Inferior parietal cortex (tissue), 1 donor: Measurements from ENCODE around the gene CHRNG.
"Not testable (repeated sequence)": the region's sequence is repeated elsewhere in the genome, so short reads cannot be mapped to it uniquely, and the experiment has no call there.

ENCODE experiments used
- DNase-seq: peaks from one replicate; pipeline ENCODE4 v3.0.0-alpha.2; 2016; ENCODE audit errors: extremely low spot score

The CHRNG gene

DNA sequence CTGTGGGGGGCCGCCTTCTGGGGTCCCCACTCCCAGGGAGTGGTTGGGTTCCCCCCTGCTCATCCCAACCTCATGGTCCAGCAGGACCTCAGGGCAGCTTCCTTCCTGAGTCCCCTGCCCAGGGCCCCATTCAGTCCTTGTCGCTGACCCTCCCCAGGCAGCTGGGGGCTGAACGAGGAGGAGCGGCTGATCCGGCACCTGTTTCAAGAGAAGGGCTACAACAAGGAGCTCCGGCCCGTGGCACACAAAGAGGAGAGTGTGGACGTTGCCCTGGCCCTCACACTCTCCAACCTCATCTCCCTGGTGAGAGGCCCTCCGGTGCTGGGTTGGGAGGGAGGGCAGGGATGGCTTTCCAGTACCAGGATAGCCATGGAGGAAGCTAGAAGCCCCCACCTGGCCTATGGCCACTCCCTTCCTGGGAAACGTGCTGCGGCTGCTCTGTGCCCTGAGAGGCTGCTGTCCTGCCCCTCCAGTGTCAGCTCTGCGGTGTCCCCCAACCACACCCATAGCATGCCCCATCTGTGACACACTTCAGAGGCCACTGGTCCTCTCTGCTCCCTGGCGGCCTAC is 13.0 kb upstream of the CHRNG start:
- DNase-seq, result no peak

DNA sequence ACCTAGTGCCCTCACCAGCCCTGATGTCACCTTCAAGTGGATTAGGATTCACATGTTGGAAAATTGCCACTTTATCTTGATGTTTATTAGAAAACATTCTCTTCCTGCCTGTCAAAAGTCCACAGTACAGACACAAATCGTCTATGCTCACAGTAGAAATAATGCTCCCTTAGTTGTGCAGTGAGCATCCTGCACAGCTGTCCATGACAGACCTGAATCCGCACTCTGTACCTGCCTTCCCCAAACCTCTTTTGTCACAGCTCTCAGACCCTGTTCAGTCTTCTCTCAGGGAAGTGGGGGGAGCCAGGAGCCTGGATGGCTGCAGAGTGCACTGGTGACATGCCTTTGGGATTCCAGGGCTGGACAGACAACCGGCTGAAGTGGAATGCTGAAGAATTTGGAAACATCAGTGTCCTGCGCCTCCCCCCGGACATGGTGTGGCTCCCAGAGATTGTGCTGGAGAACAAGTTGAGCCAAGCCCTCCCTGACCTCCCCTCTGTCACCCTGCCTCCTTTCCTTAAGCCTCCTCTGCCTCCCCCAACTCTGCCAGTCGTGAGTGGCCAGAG is 11.5 kb upstream of the CHRNG start:
- DNase-seq, result no peak

DNA sequence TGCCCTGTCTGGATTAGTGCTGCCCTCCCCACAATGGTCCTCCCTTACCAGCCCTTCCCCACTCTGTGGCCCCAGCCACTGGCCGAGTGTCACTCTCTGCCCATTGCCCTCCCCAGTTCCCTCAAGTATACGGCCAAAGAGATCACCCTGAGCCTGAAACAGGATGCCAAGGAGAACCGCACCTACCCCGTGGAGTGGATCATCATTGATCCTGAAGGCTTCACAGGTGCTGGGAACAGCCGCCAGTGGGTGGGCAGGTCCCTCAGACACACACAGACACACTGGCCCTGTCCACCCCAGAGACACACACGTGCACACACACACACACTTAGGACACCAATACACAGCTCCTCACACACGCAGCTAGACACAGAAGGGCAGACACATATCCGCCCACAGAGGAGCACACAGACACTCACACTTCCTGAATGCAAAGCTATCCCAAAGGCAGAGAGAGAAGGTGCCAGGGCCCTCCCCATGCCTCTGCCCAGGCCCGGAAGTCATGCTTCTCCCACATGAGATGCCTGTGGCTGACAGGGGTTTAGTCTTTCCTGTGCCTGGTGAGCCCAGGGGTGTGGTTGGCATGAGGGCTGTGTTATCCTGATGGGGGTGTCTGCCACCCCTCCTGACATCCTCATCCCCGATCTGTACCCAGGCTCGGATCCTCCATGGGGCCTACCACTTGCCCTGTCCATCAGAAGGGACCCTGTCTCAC is 10.6 kb upstream of the CHRNG start:
- DNase-seq, result no peak

DNA sequence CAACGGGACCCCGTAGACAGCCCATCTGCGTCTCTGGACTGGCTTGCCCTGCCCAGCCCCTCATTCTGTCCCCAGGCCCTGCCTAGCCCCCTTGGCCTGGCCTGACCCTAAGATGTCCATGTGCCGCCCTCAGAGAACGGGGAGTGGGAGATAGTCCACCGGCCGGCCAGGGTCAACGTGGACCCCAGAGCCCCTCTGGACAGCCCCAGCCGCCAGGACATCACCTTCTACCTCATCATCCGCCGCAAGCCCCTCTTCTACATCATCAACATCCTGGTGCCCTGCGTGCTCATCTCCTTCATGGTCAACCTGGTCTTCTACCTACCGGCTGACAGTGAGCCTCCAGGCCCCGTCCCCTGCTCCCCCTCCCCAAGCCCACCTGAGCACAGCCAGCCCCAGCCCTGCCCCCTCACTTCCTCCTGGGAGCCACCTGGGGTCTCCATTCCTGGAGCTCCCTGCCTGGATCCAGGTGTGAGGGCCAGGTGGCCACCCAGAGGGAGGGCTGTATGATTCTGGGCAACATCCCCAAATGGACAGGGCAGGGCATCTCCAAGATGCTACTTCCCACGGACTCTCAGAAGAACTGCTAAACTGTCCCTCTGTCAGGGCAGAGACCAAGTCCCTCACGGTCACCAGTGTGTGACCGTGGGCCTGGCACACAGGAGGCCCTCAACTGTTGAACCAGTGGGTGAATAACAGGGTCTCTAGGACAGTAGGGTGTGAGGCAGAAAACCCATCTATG is 9.5 kb upstream of the CHRNG start:
- DNase-seq, result no peak

DNA sequence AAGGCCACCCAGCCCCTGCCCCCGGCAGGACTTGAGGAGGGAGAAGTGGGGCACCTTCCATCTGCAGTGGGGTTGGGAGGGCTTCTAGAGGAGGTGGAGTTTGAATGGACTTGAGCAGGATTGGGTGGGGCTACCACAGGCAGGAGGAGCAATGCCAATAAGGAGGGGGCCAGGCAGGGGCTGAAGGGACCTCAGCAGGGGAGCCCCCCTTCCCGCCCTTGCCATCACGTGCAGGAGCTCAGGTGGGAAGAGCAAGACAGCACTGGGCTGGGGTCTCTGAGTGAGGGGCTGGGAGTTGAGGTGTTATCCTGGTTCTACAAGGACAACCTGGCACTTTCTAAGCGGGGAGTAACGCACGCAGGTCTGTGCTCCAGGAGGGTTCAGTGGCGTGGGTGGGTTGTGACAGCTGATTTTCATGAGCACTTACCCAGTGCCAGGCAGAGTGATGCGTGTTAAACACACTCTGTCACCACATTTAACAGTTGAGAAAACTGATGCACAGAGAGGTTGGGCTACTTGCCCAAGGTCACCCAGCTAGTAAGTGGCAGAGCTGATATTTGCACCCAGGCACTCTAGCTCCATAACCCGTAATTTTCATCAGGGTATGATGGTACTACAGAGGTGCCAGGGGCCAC is 8.7 kb upstream of the CHRNG start:
- DNase-seq, result no peak

DNA sequence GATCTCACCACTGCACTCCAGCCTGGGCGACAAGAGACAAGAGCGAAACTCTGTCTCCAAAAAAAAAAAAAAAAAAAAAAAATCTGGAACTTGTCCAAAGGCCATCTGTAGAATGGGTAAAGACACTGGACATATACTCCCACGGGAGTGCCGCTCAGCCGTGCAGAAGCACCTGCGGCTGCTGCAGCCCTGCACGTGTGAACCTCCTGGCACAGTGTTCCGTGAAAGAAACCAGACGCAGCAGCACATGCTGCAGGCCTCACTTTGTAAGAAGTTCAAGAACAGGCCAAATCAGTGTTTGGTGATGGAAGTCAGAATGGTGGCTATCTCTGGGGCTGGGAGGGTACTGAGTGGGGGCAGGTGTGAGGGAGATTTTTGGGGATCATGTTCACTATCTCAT is 7.1 kb upstream of the CHRNG start:
- no peak for DNase-seq

DNA sequence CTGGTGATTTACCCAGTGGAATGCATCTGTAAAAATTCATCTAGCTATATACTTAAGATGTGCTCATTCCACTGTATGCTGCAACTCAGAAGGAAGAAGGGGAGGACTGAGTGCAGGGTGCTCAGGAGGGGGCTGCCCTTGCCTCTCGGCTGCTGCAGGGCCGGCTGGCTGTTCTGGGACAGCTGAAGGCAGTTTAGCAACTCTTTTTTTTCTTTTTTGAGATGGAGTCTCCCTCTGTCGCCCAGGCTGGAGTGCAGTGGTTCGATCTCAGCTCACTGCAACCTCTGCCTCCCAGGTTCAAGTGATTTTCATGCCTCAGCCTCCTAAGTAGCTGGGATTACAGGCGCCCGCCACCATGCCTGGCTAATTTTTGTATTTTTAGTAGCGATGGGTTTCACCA is 6.7 kb upstream of the CHRNG start:
- not testable (repeated sequence) for DNase-seq

DNA sequence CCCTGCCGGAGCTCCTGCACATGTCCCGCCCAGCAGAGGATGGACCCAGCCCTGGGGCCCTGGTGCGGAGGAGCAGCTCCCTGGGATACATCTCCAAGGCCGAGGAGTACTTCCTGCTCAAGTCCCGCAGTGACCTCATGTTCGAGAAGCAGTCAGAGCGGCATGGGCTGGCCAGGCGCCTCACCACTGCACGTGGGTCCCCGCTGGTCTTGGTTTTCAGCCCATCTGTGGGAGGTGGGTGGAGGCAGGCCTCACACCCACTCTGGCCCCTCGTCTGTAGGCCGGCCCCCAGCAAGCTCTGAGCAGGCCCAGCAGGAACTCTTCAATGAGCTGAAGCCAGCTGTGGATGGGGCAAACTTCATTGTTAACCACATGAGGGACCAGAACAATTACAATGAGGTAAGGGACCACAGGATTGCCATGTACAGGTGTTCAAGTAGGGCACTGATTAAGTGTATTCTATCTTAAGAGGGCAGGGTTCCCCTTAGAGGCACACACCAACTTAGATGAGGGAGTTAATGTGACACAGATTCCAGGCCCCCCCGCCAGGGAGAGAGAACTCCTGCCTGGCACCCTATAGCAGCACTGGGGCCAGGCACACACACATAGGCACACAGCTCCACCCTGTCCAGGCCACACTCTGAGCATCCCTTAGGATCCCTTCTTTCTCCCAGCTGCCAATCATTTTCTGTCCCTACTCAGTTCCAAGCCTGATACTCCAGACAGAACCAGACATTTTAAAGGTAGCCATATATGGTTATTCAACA is 5.4 kb upstream of the CHRNG start:
- no peak for DNase-seq

DNA sequence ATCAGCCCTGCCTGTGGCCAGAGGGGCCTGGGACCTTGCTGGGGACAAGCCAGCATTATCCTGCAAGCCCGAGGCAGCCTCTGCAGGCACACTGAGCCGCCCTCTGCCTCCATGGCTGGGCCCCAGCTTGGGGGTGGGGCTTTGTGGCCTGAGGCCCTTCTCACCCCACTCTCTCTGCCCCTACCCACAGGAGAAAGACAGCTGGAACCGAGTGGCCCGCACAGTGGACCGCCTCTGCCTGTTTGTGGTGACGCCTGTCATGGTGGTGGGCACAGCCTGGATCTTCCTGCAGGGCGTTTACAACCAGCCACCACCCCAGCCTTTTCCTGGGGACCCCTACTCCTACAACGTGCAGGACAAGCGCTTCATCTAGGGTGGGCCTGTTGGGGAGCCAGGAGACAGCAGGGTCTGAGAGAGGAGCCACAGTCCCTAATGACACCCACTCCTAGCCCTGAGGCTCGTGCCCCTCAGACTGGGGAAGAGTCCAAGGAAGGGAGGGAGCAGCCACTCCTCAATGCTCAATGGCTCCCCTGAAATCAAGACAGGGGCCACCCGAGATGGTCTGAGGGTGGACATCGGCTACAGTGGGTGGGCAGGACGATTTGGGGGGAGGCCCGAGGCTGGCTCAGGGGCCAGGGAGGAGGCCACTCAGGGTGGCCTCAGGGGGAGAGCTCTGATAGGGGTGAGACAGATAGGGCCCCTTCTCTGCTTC is 4.4 kb upstream of the CHRNG start:
- DNase-seq, result no peak

DNA sequence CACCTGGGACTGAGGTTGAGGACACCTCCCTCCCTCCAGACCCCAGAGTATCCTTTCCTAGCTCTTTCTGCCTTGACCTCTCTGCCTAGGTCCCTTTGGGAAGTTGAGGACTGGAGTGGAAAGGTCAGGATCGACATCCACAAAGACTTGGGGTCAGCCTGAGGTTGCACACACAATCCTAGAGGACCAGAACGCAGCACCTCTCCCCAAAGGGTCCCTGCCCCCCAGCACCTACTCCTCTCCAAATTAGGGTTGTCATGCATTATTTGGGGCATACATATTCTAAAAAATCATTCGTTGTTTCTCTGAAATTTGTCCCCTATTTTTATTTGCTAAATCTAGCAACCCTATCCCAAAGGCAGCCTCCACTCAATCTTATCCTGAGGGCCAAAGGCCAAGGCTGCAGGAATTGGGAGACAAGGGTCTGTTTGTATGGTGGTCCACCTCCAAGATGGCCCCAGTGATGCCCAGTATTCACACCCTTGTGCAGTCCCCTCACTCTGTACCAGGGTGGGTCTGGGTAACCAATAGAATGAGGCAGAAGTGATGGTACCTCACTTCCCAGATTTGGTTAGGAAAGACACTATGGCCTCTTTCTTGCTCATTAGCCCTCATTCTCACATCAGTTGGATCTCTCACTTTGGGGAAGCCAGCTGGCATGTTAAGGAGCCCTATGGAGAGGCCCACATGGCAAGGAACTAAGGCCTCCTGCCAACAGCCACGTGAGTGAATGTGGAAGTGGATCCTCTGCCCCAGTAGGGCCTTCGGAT is 3.5 kb upstream of the CHRNG start:
- DNase-seq, result no peak

DNA sequence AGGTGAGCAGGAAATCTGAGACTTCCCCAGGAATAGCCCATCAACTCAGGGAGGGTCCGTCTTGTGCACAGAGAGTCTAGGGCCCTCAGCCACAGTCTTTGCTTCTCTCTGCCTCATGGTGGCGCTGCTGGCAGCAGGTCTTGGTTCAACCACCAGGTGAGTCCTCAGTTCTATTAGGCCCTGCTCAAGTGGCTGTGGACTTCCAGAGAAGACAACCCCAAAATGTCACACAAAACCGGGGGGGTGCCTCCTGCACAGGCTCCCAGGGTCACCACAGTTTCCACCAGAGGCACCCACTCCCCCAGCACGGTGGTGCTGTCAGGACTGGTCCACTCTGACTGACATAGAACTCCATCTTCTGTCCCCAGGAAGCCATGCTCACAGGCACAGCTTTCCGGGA is 2.4 kb upstream of the CHRNG start:
- no peak for DNase-seq

DNA sequence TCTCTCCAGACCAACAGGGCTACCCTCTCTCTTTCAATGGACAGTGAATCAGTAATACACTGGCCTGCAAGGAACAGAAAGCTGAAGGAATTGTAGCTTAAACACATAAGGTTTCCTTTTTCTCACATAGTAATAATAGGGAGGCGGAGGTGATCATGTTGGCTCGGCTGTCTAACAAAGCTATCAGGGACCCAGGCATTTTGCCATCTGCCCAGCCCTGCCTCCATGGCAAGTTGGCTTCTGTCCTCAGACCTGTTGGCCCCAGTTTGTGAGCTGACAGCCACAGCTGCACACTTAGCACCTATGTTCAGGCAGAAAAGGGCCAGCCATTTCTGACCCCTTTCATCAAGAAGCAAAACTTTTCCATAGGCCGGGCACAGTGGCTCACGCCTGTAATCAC is 2.0 kb upstream of the CHRNG start:
- no peak for DNase-seq

DNA sequence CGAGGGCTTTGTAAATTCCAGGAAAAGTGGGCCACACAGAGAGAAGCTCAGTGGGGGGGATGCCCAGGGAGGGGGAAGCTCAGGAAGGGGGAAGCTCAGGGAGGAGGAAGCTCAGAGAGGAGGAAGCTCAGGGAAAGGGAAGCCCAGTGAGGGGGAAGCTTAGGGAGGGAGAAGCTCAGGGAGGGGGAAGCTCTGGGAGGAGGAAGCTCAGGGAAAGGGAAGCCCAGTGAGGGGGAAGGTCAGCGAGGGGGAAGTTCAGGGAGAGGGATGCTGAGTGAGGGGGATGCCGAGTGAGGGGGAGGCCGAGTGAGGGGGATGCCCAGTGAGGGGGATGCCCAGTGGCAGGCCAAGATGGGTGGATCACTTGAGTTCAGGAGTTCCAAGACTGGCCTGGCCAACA is 821 bp upstream of the CHRNG start:
- DNase-seq, result no peak

DNA sequence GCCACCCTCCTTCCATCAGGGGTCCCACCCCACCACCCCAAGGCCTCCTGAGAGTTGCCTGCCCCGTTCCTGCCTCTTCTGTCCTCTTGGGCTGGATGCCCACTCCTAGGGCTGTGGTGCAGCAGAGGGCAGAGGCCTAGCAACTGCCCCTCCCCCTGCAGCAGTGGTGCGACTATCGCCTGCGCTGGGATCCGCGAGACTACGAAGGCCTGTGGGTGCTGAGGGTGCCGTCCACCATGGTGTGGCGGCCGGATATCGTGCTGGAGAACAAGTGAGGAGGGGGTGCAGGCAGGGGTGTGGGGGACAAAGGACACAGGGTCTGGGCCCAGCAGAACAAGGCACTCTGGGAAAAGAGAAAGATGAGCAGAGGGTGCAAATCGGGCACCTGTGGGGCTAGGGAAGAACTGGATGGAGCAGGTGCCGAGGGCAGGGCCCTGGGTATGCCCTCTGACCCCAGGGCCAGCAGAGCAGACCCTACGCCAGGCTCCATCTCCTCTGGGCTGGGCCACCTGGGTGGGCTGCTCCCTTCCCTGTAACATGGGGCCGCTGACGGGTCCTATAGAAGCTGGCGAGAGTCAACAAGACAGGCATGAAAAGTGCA is 1.0 kb downstream of the CHRNG start:
- no peak for DNase-seq

DNA sequence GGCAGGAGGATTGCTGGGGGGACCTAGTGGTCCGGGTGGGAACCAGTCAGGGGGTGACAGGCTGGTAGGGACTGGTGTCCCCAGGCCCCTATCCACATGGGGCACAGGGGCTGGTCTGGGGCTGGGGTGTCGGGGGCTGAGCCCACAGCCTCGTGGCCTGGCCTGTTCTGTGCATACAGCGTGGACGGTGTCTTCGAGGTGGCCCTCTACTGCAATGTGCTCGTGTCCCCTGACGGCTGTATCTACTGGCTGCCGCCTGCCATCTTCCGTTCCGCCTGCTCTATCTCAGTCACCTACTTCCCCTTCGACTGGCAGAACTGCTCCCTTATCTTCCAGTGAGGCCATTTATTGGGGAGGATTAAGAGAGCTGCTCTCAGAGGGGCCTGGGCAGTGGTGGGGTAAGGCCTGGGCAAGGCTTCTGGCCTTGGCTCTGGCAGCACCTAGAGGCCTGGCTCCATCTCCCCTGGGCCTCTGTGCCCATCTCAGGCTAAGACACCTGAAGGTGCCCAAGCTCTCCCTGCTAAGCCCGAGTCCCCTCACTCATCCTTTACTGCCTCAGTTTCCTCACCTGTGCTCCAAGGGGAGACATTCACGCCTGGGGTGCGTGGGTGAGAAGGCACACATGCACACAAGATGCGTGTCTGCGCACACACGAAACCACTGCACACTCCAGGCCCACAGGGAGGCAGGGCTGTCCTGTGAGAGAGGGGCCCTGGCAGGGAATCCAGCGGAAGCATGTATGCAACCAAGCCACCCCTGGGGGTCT is 1.9 kb downstream of the CHRNG start:
- DNase-seq, result no peak

DNA sequence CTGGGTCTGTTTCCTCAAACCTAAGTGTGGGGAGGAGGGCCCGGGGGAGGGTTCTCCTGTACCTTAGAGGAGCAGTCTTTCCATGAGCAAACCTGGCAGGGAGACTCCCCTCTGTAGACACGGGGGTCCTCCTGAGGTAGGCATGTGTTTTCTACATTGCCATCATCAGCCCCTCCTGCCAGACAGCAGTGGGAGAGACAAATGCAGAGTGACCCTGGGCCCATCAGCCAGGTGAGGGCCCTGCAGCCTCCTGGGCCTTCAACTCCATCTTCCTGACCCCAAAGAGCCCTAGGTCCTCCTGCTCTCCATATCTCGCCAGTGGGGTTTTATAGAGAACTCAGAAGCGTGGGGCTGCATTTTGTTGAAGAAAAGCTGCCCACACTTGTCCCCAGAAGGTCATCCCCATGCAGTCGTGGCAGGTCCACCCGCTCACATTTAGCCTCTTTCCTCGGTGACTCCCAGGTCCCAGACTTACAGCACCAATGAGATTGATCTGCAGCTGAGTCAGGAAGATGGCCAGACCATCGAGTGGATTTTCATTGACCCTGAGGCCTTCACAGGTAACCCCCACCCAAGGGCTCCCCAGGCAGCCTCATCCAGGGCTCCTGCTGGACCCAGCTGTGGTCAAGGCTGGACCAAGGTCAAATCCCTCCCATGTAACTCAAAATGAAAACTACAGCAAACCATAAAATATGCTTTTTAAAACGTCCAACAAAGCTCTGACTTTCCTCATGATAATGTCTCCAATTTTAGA is 2.6 kb downstream of the CHRNG start:
- no peak for DNase-seq

DNA sequence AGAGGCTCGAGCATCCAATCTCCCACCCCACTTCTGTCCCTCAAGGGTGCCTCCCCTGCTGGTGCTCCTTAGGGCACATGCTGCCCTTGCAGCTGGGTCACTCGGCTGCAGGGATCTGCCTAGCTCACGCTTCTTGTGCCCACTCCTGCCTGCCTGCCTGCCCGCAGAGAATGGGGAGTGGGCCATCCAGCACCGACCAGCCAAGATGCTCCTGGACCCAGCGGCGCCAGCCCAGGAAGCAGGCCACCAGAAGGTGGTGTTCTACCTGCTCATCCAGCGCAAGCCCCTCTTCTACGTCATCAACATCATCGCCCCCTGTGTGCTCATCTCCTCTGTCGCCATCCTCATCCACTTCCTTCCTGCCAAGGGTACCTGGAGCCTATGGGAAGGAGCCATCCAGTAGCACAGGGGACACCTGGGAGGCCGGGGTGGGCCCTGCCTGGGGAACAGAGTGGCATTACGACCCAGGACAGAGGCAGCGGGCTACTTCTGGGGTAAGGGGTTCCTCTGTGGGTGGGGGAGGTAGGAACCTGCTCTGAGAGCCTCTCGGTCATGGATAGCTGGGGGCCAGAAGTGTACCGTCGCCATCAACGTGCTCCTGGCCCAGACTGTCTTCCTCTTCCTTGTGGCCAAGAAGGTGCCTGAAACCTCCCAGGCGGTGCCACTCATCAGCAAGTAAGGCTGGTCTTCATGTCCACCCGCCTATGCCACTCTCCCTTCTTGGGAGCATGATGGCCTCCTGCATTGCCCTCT is 3.4 kb downstream of the CHRNG start:
- no peak for DNase-seq

DNA sequence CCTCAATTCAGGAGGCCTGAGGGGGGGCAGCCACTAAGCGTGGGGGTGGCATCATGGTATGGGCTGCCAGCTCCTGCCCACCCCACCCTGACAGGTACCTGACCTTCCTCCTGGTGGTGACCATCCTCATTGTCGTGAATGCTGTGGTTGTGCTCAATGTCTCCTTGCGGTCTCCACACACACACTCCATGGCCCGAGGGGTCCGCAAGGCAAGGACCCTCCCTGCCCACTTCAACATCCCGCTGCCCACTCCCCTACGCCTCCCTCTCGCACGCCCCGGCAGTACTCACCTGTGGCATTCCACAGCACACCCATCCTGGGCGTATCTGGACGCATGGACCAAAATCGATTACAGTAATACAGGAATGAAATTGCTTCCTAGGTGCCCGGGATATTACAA is 4.0 kb downstream of the CHRNG start:
- no peak for DNase-seq
